NB4 (cell line): ENCODE results near the gene NELFCD.
A peak's percentile ranks its signal among the peaks of the same experiment; 100 is the strongest.

ENCODE experiments used
- DNase-seq: peaks from one replicate; pipeline ENCODE4 v3.0.0; 2010; ENCODE audit warnings: low read depth
- H3K4me3 ChIP-seq: one replicate; pipeline ENCODE4 v1.5.1; 2011; ENCODE audit warnings: mild to moderate bottlenecking, low read depth, low read length, moderate library complexity
- MYC ChIP-seq: IDR thresholded peaks from 2 replicates; pipeline ENCODE4 v1.6.1; 2011; ENCODE audit warnings: low read depth, low read length
- POLR2A ChIP-seq: IDR thresholded peaks from 2 replicates; pipeline ENCODE4 v1.6.1; 2011; ENCODE audit warnings: mild to moderate bottlenecking; ENCODE audit not compliant: insufficient read length; ENCODE audit errors: extremely low read depth
- TF ChIP-seq, protein P1 (sequence below): IDR thresholded peaks from 2 replicates; pipeline ENCODE4 v1.6.1; 2011; ENCODE audit warnings: low read depth, low read length
- TF ChIP-seq, protein P2 (sequence below): IDR thresholded peaks from one replicate; pipeline ENCODE4 v1.5.1; 2012; ENCODE audit warnings: low read depth, low read length

Gene NELFCD

DNA sequence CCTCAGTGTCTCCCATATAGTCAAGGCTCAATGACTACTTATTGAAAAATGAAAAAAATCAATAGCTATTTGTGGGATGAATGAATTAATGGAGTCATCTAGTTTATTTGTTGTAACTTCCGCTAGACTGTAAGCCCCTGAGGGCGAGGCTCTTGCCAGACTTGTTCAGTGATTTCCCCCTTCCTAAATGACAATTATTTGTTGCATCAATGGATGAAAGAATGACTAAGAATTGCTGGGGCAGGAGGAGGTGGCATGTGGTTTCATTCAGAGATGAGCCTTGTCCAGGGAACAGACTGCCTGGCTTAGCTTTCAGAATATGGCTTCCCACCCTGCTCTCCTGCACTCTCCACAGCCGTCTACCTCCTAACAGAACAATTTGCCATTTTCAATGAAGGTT is 62.6 kb downstream of the NELFCD start:
- peak; percentile 25 for DNase-seq
- H3K4me3 ChIP-seq = no peak overlapping the region
- TF ChIP-seq POLR2A (no peak), MYC (no peak)
- TF ChIP-seq, protein P1, sequence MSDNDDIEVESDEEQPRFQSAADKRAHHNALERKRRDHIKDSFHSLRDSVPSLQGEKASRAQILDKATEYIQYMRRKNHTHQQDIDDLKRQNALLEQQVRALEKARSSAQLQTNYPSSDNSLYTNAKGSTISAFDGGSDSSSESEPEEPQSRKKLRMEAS = no peak
- TF ChIP-seq, protein P2, sequence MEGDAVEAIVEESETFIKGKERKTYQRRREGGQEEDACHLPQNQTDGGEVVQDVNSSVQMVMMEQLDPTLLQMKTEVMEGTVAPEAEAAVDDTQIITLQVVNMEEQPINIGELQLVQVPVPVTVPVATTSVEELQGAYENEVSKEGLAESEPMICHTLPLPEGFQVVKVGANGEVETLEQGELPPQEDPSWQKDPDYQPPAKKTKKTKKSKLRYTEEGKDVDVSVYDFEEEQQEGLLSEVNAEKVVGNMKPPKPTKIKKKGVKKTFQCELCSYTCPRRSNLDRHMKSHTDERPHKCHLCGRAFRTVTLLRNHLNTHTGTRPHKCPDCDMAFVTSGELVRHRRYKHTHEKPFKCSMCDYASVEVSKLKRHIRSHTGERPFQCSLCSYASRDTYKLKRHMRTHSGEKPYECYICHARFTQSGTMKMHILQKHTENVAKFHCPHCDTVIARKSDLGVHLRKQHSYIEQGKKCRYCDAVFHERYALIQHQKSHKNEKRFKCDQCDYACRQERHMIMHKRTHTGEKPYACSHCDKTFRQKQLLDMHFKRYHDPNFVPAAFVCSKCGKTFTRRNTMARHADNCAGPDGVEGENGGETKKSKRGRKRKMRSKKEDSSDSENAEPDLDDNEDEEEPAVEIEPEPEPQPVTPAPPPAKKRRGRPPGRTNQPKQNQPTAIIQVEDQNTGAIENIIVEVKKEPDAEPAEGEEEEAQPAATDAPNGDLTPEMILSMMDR = no peak

DNA sequence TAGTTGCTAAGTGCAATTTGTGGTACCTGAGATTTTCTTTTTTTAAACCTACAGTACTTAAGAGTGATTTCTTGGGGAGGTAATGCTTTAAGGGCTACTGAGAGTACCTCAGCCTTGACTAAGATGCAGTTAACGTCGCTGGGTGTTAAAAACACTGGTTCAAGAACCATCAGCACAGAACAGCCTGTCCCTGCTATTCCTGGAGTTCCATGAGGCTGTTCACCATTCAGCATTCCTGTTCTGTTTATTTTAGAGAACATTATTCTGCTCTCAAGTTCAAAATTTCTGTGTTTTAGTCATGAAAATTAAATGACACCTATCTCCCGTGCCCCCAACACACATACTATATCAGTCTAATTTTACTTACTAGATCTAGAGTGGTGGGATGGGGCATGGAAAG is 63.2 kb downstream of the NELFCD start:
- TF ChIP-seq, protein P1 = no peak
- TF ChIP-seq POLR2A = no peak
- TF ChIP-seq, protein P2 = no peak
- no peak for TF ChIP-seq MYC
- no peak overlapping the region for H3K4me3 ChIP-seq

More for the DNA sequence above, 63.2 kb downstream of the NELFCD start:
- DNase-seq = no peak
